H9 (cell line): ENCODE measurements around the gene ITGB8. TPM values are rescaled to one million over a fixed set of nuclear protein-coding genes. Genes with fewer than 3 reads are reported as not detected.

Source experiments
- DNase-seq: peaks from one replicate; pipeline ENCODE4 v3.0.0-alpha.2; 2017
- H2AFZ ChIP-seq: one replicate; pipeline ENCODE4 v1.6.1; 2013; ENCODE audit warnings: mild to moderate bottlenecking, low read length, control low read depth, moderate library complexity
- H2AK5ac ChIP-seq: 2 replicates; pipeline ENCODE4 v1.6.1; 2013; ENCODE audit warnings: low read length, control low read depth, mixed read lengths; ENCODE audit not compliant: insufficient read length
- H2BK120ac ChIP-seq: one replicate; pipeline ENCODE4 v1.6.1; 2013; ENCODE audit warnings: low read depth, mild to moderate bottlenecking, low read length, control low read depth, inconsistent platforms; ENCODE audit not compliant: poor library complexity, severe bottlenecking
- H2BK12ac ChIP-seq: 2 replicates; pipeline ENCODE4 v1.6.1; 2013; ENCODE audit warnings: low read length, control low read depth, mixed read lengths, low read depth; ENCODE audit not compliant: insufficient read length
- H2BK15ac ChIP-seq: 2 replicates; pipeline ENCODE4 v1.6.1; 2013; ENCODE audit warnings: low read depth, low read length, control low read depth
- H2BK20ac ChIP-seq: one replicate; pipeline ENCODE4 v1.6.1; 2013; ENCODE audit warnings: low read depth, mild to moderate bottlenecking, low read length, control low read depth, inconsistent platforms; ENCODE audit not compliant: poor library complexity, severe bottlenecking
- H2BK5ac ChIP-seq: 2 replicates; pipeline ENCODE4 v1.6.1; 2013; ENCODE audit warnings: low read length, control low read depth, mixed read lengths; ENCODE audit not compliant: insufficient read length
- H3K14ac ChIP-seq: 2 replicates; pipeline ENCODE4 v1.6.1; 2013; ENCODE audit warnings: low read length, control low read depth; ENCODE audit not compliant: insufficient read depth
- H3K18ac ChIP-seq: 2 replicates; pipeline ENCODE4 v1.6.1; 2013; ENCODE audit warnings: low read depth, mild to moderate bottlenecking, mixed read lengths, low read length, control low read depth; ENCODE audit not compliant: insufficient read length
- H3K23ac ChIP-seq: 2 replicates; pipeline ENCODE4 v1.6.1; 2013; ENCODE audit warnings: low read length, control low read depth, mixed read lengths, low read depth; ENCODE audit not compliant: insufficient read length
- H3K23me2 ChIP-seq: 2 replicates; pipeline ENCODE4 v1.6.1; 2013; ENCODE audit warnings: low read depth, mild to moderate bottlenecking, mixed read lengths, low read length, control low read depth; ENCODE audit not compliant: insufficient read length, poor library complexity, severe bottlenecking
- H3K27ac ChIP-seq: 2 replicates; pipeline ENCODE4 v1.5.1; 2013; ENCODE audit warnings: low read length, control low read depth, mixed read lengths, low read depth; ENCODE audit not compliant: insufficient read length
- H3K27me3 ChIP-seq: 2 replicates; pipeline ENCODE4 v1.6.1; 2013; ENCODE audit warnings: low read length, control low read depth, inconsistent platforms; ENCODE audit not compliant: insufficient read depth
- H3K4ac ChIP-seq: 2 replicates; pipeline ENCODE4 v1.6.1; 2013; ENCODE audit warnings: low read depth, mild to moderate bottlenecking, control low read depth, inconsistent platforms, low read length, moderate library complexity
- H3K4me1 ChIP-seq: 2 replicates; pipeline ENCODE4 v1.6.1; 2013; ENCODE audit warnings: low read length, control low read depth, inconsistent platforms; ENCODE audit not compliant: insufficient read depth
- H3K4me2 ChIP-seq: 2 replicates; pipeline ENCODE4 v1.6.1; 2013; ENCODE audit warnings: low read length, control low read depth, mixed read lengths; ENCODE audit not compliant: insufficient read length, insufficient read depth
- H3K56ac ChIP-seq: 2 replicates; pipeline ENCODE4 v1.6.1; 2013; ENCODE audit warnings: low read depth, mild to moderate bottlenecking, mixed read lengths, low read length, control low read depth; ENCODE audit not compliant: insufficient read length
- H3K79me1 ChIP-seq: 2 replicates; pipeline ENCODE4 v1.6.1; 2013; ENCODE audit warnings: low read depth, mild to moderate bottlenecking, moderate library complexity, low read length, control low read depth, inconsistent platforms; ENCODE audit not compliant: insufficient read depth, poor library complexity, severe bottlenecking
- H3K79me2 ChIP-seq: 2 replicates; pipeline ENCODE4 v1.6.1; 2013; ENCODE audit warnings: low read length, control low read depth, inconsistent platforms; ENCODE audit not compliant: insufficient read depth
- H3K9ac ChIP-seq: 2 replicates; pipeline ENCODE4 v1.6.1; 2013; ENCODE audit warnings: low read length, control low read depth, mixed read lengths; ENCODE audit not compliant: insufficient read length; ENCODE audit errors: extremely low read depth
- H3K9me3 ChIP-seq: one replicate; pipeline ENCODE4 v1.6.1; 2013; ENCODE audit warnings: low read depth, low read length, inconsistent platforms; ENCODE audit not compliant: control insufficient read depth
- H3T11ph ChIP-seq: one replicate; pipeline ENCODE4 v1.6.1; 2013; ENCODE audit warnings: mild to moderate bottlenecking, low read length, control low read depth, inconsistent platforms
- H4K20me1 ChIP-seq: one replicate; pipeline ENCODE4 v1.6.1; 2013; ENCODE audit not compliant: control insufficient read depth, insufficient read length, insufficient read depth
- H4K5ac ChIP-seq: 2 replicates; pipeline ENCODE4 v1.6.1; 2013; ENCODE audit warnings: low read depth, mild to moderate bottlenecking, mixed read lengths, low read length, control low read depth; ENCODE audit not compliant: insufficient read length
- H4K8ac ChIP-seq: replicated peaks from 2 replicates; pipeline ENCODE4 v1.6.1; 2013; ENCODE audit warnings: low read length, control low read depth, mixed read lengths, low read depth; ENCODE audit not compliant: insufficient read length
- H4K91ac ChIP-seq: 2 replicates; pipeline ENCODE4 v1.6.1; 2013; ENCODE audit warnings: low read depth, mild to moderate bottlenecking, moderate library complexity, mixed read lengths, low read length, control low read depth; ENCODE audit not compliant: insufficient read length
- H3K27ac Mint-ChIP-seq, 3 experiments: 2 replicates in 2 of 3; 3 replicates in 1 of 3; pipeline ENCODE4 v1.8.0; 2020 to 2021; ENCODE audit warnings: mixed read lengths in 3 of 3, mild to moderate bottlenecking in 1 of 3, moderate library complexity in 1 of 3
- H3K27me3 Mint-ChIP-seq: 2 replicates; pipeline ENCODE4 v1.8.0; 2021; ENCODE audit warnings: low read depth, mild to moderate bottlenecking, moderate library complexity, mixed read lengths
- H3K36me3 Mint-ChIP-seq, 3 experiments: 2 replicates in 2 of 3; 3 replicates in 1 of 3; pipeline ENCODE4 v1.8.0; 2020 to 2021; ENCODE audit warnings: low read depth in 3 of 3, mixed read lengths in 3 of 3; ENCODE audit not compliant: insufficient read depth in 1 of 3
- H3K4me1 Mint-ChIP-seq, 2 experiments: 2 replicates each; pipeline ENCODE4 v1.8.0; 2020; ENCODE audit warnings: mixed read lengths in 2 of 2
- H3K4me3 Mint-ChIP-seq, 2 experiments: 2 replicates in 1 of 2; 3 replicates in 1 of 2; pipeline ENCODE4 v1.8.0; 2020 to 2021; ENCODE audit warnings: mild to moderate bottlenecking in 2 of 2, mixed read lengths in 2 of 2, moderate library complexity in 1 of 2
- H3K9me3 Mint-ChIP-seq, 2 experiments: 2 replicates in 1 of 2; 3 replicates in 1 of 2; pipeline ENCODE4 v1.8.0; 2020; ENCODE audit warnings: mild to moderate bottlenecking in 2 of 2, mixed read lengths in 2 of 2, moderate library complexity in 1 of 2
- WGBS: extraction: QIAGEN DNeasy Blood & Tissue Kit; methylation state at CpG from one replicate; pipeline ENCODE4 v1.1.7; 2013; ENCODE audit warnings: missing lambda C conversion rate, low lambda C conversion rate, mixed read lengths; ENCODE audit not compliant: insufficient read length; ENCODE audit errors: extremely low coverage; 5-methylcytosine and 5-hydroxymethylcytosine counted together
- total RNA-seq: library from RNA; stranded (reverse); gene quantifications from 2 replicates; pipeline ENCODE4 v1.2.1, GENCODE V29; 2021
- TF ChIP-seq, protein P1 (sequence below): fragments of 200-600 bp; sonication (generic); conservative IDR thresholded peaks from 3 replicates; pipeline ENCODE4 v1.8.0; 2021; ENCODE audit warnings: antibody characterized with exemption, mild to moderate bottlenecking

ITGB8 gene
- total RNA-seq, 1 experiment from 2014 or later = 7.6 TPM

- Histone ChIP-seq H3K27ac (no peak overlapping the region), H3K9ac (no peak overlapping the region), H3K9me3 (no peaks in the 10 kb centered on the region), H3K23ac (no peak overlapping the region), H2AFZ (no peak overlapping the region), H4K5ac (no peak overlapping the region), H3K4me2 (no peak overlapping the region), H3K4me1 (no peaks in the 10 kb centered on the region; the same call in 1 of the 2 replicates), H3K23me2 (no peaks in the 10 kb centered on the region), H3T11ph (no peak overlapping the region), H2BK20ac (no peak overlapping the region), H4K91ac (no peak overlapping the region), H2AK5ac (no peak overlapping the region), H2BK5ac (no peak overlapping the region), H2BK12ac (no peak overlapping the region), H4K20me1 (no peaks in the 10 kb centered on the region), H2BK15ac (no peak overlapping the region), H3K18ac (no peak overlapping the region), H3K56ac (no peak overlapping the region), H4K8ac (no peak overlapping the region), H3K4ac (no peak overlapping the region), H2BK120ac (no peak overlapping the region), H3K14ac (no peak overlapping the region), H3K27me3 (no peaks in the 10 kb centered on the region), H3K79me2 (no peaks in the 10 kb centered on the region), H3K79me1 (no peaks in the 10 kb centered on the region)
- Mint-ChIP-seq H3K27me3 (no peaks in the 10 kb centered on the region), H3K27ac (no peak overlapping the region), H3K4me3 (no peak overlapping the region), H3K4me1 (peaks cover 15 to 19% of the 10 kb centered on the region in 2 experiments), H3K36me3 (no peaks in the 10 kb centered on the region), H3K9me3 (no peaks in the 10 kb centered on the region)
- WGBS = no CpG with 5 or more reads among the region's 4 CpGs
- TF ChIP-seq, protein P1, sequence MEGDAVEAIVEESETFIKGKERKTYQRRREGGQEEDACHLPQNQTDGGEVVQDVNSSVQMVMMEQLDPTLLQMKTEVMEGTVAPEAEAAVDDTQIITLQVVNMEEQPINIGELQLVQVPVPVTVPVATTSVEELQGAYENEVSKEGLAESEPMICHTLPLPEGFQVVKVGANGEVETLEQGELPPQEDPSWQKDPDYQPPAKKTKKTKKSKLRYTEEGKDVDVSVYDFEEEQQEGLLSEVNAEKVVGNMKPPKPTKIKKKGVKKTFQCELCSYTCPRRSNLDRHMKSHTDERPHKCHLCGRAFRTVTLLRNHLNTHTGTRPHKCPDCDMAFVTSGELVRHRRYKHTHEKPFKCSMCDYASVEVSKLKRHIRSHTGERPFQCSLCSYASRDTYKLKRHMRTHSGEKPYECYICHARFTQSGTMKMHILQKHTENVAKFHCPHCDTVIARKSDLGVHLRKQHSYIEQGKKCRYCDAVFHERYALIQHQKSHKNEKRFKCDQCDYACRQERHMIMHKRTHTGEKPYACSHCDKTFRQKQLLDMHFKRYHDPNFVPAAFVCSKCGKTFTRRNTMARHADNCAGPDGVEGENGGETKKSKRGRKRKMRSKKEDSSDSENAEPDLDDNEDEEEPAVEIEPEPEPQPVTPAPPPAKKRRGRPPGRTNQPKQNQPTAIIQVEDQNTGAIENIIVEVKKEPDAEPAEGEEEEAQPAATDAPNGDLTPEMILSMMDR = peak; percentile 36; the same call in 2 of the 3 replicates
- no peak for DNase-seq
These were observed 15.9 kb downstream of the ITGB8 start for GRCh38 chr7:20346577-20346976.
